HG03196 (cell line): ENCODE results near the gene ARX.

ENCODE experiments used
- ATAC-seq: cut with Tn5 transposase; IDR thresholded peaks from one replicate; pipeline ENCODE4 v1.9.1; 2021; ENCODE audit not compliant: unreplicated experiment

ARX gene

GRCh38 chrX:25001808-25002660, 13.7 kb downstream of the ARX start:
- ATAC-seq = no peak

DNA sequence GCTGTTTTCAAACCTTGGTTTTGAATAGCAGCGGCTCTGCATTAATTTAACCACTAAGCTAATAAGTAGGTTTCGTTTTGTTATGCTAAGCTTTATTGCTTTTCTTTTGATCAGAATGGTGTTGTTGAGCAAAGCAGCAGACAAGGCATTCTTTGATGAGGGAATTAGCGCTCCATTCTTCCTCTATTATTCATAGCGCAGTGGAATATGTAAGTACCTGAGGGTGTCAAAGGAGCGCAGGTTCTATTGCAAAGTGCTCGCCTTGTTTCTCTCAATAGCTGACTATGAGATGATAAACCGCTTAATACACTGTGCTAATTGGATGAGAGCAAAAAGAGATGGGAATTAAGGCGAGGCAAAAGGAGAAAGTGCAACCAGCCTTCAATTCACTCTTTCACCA, 16.3 kb downstream of the ARX start:
- no peak for ATAC-seq

DNA sequence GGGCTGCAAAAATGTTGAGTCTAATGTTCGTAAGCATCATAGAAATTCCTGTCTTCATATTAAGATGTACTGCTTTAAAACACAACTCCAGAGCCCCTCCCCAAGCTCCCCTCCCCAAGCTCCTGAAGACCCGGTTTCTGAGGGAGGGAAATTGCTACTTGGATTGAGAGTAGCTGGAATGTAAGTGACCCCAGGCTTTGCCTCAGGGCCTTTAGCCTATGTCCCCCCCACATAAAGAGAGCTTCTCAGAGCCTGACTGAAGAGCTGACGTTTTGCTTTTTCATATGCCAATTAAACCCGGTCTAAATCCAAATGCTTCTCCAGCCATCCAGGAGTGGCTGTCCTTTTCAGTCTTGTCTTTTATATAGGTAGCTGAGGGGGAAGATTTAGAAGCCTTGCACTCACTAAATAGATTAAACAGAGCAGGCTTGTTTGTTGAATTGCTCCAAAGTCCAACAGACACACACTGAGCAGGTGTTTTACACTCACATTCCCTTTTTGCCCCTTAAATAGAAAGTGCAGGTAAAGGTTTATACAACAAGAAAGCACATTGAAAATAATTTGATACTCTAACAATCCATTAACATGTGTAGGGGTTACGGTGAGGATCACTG, 19.6 kb downstream of the ARX start:
- ATAC-seq = no peak

DNA sequence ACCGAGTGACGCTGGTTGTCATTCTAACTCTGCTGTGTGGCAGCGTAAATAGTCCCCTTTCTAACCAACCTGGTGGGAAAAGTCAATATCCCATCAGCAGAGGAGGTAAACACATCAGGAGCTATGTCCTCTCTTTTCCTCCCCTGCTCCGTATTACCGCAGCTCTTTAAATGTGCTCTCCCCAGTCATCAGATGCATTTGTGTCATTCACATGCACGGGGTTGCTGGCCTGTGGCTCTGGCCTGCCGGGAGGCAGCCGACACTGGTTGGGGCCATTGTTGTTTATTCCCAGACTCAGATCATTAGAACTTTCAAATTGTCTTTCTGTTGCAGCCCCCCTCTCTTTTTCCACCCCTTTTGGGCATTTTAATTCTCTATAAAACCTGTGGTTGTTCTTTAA, 21.9 kb downstream of the ARX start:
- ATAC-seq = no peak

DNA sequence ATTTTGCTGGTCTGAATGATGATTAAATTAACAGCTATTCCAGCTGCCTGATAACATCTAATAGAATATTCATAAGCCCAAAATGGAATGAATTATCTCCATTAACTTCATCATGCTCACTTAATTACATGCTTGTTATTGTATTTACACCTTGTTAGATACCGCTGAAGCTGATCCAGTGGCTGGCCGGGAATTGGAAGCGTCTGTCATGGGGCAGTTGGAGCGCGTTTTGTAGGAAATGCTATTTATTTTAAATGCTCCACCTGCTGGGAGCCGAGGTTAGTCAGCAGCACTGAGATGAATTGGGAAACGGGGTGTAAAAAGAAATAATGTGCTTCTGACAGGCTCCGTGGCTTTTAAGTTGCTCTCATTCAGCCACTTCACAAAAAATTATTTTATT, 25.2 kb downstream of the ARX start:
- no peak for ATAC-seq

DNA sequence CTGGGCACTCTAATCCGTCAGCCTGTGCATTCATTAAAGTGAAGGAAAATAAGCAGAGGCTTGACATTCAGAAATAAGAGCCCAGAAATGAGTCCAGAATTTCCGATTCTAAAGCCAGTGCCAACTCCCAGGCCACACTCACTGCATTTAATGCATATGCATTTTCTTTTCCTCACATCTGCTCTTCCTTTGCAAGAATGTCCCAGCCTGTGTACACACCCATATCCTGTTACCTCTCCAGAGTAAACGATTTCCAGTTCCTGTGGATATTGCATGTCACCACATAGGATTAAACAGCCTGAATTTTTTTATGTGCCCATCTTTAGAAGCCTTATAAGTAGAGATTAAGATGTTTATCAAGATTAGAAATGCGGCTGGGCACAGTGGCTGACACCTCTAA, 27.5 kb downstream of the ARX start:
- no peak for ATAC-seq

- ATAC-seq = no peak
Observed at GRCh38 chrX:24987731-24988130, 28.0 kb downstream of the ARX start.

DNA sequence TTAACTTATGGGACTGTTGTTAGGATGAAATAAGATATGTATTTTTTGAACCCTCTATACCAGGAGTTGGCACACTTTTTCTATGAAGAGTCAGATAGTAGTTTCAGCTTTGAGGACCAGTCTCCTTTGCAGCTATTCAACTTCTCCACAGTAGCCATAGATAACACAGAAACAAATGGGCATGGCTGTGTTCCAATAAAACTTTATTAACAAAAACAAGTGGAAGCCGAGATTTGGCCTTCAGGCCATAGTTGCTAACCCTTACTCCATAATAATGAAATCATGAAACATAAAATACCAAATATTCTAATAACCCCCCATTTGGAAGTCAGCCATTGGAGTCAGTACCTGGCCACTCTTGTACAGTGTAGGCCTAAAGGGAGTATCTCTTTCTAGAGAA, 30.6 kb downstream of the ARX start:
- no peak for ATAC-seq

GRCh38 chrX:24983931-24984330, 31.8 kb downstream of the ARX start:
- no peak for ATAC-seq

GRCh38 chrX:24982306-24982965, 33.3 kb downstream of the ARX start:
- no peak for ATAC-seq

DNA sequence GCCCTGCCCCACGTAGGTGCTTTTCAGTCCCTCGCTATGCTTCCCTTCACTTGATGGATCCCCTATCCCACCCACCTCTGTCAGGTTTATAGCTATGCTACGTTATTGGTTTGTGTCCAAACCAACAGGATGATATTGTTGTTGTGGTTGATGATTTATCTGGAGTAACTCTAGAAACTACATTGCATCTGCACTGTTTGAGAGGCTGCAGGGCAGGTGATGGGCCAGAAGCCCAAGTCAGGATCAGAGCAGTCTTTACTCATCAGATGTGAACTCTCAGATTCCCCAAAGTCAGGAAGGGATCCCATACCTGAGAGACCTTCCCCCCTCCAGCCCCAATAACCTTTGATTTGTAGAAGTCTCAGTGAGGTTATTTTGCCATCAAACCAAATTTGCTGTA, 34.7 kb downstream of the ARX start:
- no peak for ATAC-seq

DNA sequence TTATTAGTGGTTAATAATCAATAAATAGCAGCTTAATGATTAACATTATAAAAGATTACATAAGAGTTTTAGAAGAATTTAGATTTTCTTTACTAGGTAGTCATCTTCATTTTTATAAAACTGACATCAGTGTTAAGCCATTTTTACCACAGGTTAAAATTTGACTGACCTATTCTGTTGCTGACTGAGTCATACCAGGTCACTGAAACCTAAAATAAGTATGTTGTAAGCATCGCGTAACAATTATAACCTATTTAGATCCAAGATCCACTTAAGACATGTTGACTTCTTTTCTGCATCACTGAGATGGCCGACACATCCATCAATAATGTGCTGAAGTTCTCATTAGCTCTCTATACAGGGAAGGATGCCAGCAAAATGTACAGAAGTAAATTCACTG, 36.7 kb downstream of the ARX start:
- no peak for ATAC-seq

DNA sequence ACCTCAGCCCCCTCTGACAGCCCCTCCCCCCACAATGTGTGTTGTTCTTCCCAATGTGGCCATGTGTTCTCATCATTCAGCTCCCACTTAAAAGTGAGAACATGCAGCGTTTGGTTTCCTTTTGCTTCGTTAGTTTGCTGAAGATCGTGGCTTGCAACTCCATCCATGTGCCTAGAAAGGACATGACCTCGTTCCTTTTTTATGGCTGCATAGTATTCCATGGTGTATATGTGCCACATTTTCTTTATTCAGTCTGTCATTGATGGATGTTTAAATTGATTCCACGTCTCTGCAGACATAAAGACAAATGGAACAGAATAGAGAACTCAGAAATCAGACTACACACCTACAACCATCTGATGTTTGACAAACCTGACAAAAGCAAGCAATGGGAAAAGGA, 46.0 kb downstream of the ARX start:
- no peak for ATAC-seq

DNA sequence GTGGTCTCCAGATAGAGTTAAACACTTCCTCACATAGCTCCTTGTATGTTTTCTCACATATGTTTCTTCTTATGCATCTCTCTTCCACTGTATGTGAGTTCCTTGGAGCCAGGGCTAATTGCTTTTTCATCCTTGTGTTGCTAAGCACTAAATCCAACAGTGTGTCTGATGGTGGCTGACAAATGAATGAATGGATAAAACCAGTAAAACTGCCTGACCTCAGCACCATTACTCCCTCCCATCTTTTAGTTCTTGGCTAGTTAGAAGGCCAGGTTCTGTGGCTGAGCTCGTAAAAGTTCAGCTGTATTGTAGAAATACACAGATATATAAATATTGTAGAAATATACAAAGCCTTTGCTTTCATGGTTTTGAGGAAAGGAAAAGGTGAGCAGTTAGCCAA, 50.4 kb downstream of the ARX start:
- ATAC-seq = no peak

- no peak for ATAC-seq
Observed at GRCh38 chrX:24963823-24964222, 51.9 kb downstream of the ARX start.

DNA sequence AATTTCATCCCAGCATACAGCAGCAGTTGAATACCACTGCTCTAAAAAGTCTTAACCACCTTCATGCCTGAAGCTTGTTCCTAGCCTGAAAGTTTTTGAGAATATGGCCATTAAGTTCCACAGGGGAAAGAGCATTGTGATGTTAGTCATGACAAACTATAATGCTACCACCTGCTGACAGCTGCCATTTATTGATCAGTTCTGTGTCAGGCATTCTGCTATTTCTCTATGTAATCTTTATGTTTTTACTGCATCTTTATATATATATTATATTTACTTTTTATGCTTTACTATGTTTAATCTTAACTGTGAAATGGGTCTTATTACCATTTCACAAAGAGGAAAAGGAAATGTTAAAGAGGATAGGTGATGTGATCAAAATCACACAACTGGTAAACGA, 54.0 kb downstream of the ARX start:
- ATAC-seq = no peak

- no peak for ATAC-seq
Observed at GRCh38 chrX:24956828-24957227, 58.9 kb downstream of the ARX start.

GRCh38 chrX:24955372-24955930, 60.3 kb downstream of the ARX start:
- ATAC-seq = no peak

- ATAC-seq = no peak
Observed at GRCh38 chrX:24954732-24955131, 61.0 kb downstream of the ARX start.
